Measurements from ENCODE around the gene HOXD11. TPM values are rescaled to one million over a fixed set of nuclear protein-coding genes. Genes with fewer than 3 reads are reported as not detected.

The HOXD11 gene
- total and polyA plus RNA-seq, 2 of the 13 experiments (the other 11 are each of a cell fraction or from before 2014, with no cell fraction given): not detected

- no peak for TF ChIP-seq PRDM15 (CRISPR knock-in tag; IDR thresholded peaks at IDR 0.05)
These were observed 6.4 kb upstream of the HOXD11 start (continued) for GRCh38 chr2:176100547-176101140.

DNA sequence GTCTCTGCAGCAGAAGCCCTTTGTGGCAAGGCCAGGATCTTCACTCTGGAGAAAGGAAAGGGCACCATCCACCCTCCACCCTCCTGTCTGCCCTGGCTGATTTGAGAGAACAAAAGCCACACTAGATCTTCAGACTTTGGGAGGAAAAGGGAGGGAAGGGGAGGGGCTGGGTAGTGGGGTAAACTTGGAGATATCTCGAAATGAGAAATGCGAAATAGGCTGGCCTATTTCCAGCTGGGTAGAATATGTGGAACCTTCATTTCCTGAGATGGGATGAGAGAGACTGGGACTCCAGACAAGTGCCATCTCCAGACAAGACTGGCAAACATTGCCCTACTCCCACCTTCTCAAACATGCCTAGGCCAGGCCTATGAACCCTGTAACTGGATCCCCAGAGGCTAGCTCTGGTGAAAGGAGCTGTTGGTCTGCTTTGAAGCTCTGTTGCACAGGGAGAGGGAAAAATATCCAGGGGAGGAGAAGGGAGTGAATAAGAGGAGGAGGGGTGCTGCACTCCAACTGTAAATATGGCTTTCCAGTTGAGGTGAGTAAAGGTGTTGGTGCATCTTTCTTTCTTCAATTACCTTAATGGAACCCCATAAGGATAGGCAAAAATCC lies 5.8 kb upstream of the HOXD11 start:
- in situ Hi-C loops (cut with HindIII; ENCODE audit: extremely low pct_ligation_motif_present, low pct_unique_long_range_greater_than_20kb): loop anchor here (10.0 kb wide), 1 partner anchor 1067 kb away; no protein-coding TSS in a partner anchor
- no peak for ATAC-seq
- ChIA-PET POLR2A (no interaction called here), CTCF (ENCODE audit: low intra/inter-chr PET ratio, low total read pairs) (no interaction called here)
- Histone ChIP-seq H3K4me1 (ENCODE audit: insufficient read depth, low read length) (peaks cover 17% of the 10 kb centered on the region), H3K27ac (ENCODE audit: extremely low read length, insufficient read depth, low read length) (no peak overlapping the region), H3K9ac (ENCODE audit: insufficient read depth, low read depth, low read length) (no peak overlapping the region), H3K27me3 (ENCODE audit: control insufficient read depth in 1 of 2, insufficient read depth in 2 of 2, low read length in 2 of 2) (peaks cover 42 to 99% of the 10 kb centered on the region in 2 experiments), H2AFZ (ENCODE audit: low read length) (no peak overlapping the region), H3K4me2 (ENCODE audit: low read depth, low read length) (no peak overlapping the region), H4K20me1 (ENCODE audit: insufficient read depth, low read length) (no peaks in the 10 kb centered on the region; the same call in 1 of the 2 replicates), H3K79me2 (ENCODE audit: insufficient read depth, low read length) (no peaks in the 10 kb centered on the region), H3K36me3 (replicated peaks in 1 of 2; ENCODE audit: control insufficient read depth in 1 of 2, insufficient read depth in 2 of 2, low read length in 2 of 2) (no peaks in the 10 kb centered on the region), H3K4me3 (replicated peaks in 1 of 3; ENCODE audit: insufficient read depth in 1 of 3, low read depth in 2 of 3, low read length in 3 of 3) (no peak overlapping the region), H3K9me3 (ENCODE audit: low read length) (no peaks in the 10 kb centered on the region)
- WGBS (ENCODE audit: low lambda C conversion rate): 0% methylated on average over 2 of the region's 2 CpGs
- intact Hi-C loops (cut with micrococcal nuclease; ENCODE audit: unreplicated experiment): no loop called here
- no peak for FAIRE-seq
- no TSS peak for BruUV-seq (replicated peaks)
- DNase-seq (ENCODE audit: low spot score): no peak
- no peak for TF ChIP-seq ZNF256 (CRISPR knock-in tag; conservative IDR thresholded peaks at IDR 0.05)
- no peak for TF ChIP-seq JDP2 (CRISPR knock-in tag; IDR thresholded peaks at IDR 0.05; ENCODE audit: borderline replicate concordance)
- TF ChIP-seq KLF12 (CRISPR knock-in tag; IDR thresholded peaks at IDR 0.05; ENCODE audit: borderline replicate concordance): no peak
- TF ChIP-seq, protein P1, sequence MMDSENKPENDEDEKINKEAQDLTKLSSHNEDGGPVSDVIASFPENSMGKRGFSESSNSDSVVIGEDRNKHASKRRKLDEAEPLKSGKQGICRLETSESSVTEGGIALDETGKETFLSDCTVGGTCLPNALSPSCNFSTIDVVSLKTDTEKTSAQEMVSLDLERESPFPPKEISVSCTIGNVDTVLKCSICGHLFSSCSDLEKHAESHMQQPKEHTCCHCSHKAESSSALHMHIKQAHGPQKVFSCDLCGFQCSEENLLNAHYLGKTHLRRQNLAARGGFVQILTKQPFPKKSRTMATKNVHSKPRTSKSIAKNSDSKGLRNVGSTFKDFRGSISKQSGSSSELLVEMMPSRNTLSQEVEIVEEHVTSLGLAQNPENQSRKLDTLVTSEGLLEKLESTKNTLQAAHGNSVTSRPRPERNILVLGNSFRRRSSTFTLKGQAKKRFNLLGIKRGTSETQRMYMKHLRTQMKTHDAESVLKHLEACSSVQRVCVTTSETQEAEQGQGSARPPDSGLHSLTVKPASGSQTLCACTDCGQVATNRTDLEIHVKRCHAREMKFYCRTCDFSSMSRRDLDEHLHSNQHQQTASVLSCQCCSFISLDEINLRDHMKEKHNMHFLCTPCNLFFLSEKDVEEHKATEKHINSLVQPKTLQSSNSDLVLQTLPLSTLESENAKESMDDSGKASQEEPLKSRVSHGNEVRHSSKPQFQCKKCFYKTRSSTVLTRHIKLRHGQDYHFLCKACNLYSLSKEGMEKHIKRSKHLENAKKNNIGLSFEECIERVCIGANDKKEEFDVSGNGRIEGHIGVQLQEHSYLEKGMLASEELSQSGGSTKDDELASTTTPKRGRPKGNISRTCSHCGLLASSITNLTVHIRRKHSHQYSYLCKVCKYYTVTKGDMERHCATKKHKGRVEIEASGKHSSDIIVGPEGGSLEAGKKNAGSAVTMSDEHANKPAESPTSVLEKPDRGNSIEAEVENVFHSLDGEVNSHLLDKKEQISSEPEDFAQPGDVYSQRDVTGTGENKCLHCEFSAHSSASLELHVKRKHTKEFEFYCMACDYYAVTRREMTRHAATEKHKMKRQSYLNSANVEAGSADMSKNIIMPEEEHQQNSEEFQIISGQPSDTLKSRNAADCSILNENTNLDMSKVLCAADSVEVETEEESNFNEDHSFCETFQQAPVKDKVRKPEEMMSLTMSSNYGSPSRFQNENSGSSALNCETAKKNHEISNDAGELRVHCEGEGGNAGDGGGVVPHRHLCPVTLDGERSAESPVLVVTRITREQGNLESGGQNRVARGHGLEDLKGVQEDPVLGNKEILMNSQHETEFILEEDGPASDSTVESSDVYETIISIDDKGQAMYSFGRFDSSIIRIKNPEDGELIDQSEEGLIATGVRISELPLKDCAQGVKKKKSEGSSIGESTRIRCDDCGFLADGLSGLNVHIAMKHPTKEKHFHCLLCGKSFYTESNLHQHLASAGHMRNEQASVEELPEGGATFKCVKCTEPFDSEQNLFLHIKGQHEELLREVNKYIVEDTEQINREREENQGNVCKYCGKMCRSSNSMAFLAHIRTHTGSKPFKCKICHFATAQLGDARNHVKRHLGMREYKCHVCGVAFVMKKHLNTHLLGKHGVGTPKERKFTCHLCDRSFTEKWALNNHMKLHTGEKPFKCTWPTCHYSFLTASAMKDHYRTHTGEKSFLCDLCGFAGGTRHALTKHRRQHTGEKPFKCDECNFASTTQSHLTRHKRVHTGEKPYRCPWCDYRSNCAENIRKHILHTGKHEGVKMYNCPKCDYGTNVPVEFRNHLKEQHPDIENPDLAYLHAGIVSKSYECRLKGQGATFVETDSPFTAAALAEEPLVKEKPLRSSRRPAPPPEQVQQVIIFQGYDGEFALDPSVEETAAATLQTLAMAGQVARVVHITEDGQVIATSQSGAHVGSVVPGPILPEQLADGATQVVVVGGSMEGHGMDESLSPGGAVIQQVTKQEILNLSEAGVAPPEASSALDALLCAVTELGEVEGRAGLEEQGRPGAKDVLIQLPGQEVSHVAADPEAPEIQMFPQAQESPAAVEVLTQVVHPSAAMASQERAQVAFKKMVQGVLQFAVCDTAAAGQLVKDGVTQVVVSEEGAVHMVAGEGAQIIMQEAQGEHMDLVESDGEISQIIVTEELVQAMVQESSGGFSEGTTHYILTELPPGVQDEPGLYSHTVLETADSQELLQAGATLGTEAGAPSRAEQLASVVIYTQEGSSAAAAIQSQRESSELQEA (CRISPR knock-in tag; IDR thresholded peaks at IDR 0.05; ENCODE audit: not compliant biosample characterization): no peak
- TF ChIP-seq ATM (IDR thresholded peaks at IDR 0.05; ENCODE audit: borderline replicate concordance): no peak
- TF ChIP-seq ZNF598 (CRISPR knock-in tag; IDR thresholded peaks at IDR 0.05; ENCODE audit: borderline replicate concordance): no peak
- TF ChIP-seq ZNF678 (CRISPR knock-in tag; IDR thresholded peaks at IDR 0.05): no peak
- TF ChIP-seq ZNF660 (CRISPR knock-in tag; IDR thresholded peaks at IDR 0.05; ENCODE audit: borderline replicate concordance, low read depth): no peak
- TF ChIP-seq NAIF1 (CRISPR knock-in tag; IDR thresholded peaks at IDR 0.05; ENCODE audit: borderline replicate concordance): no peak
